Loucy (cell line): ENCODE measurements around the gene IGHMBP2.

Experiments
- H2AFZ ChIP-seq: fragments of 200-600 bp; sonication (generic); 2 replicates; pipeline ENCODE4 v1.6.0; 2016; ENCODE audit warnings: antibody characterized with exemption, mild to moderate bottlenecking, low read length, moderate library complexity
- H3F3A ChIP-seq: fragments of 200-600 bp; 2 replicates; pipeline ENCODE4 v1.6.0; 2016; ENCODE audit warnings: antibody characterized with exemption, low read depth, mild to moderate bottlenecking
- H3K27me3 ChIP-seq: fragments of 200-600 bp; sonication (generic); 2 replicates; pipeline ENCODE4 v1.6.1; 2014; ENCODE audit warnings: low read length, mild to moderate bottlenecking; ENCODE audit not compliant: insufficient read depth, poor library complexity, severe bottlenecking
- H3K36me3 ChIP-seq: fragments of 200-600 bp; sonication (generic); 2 replicates; pipeline ENCODE4 v1.6.1; 2016; ENCODE audit warnings: low read length; ENCODE audit not compliant: insufficient read depth
- H3K4me1 ChIP-seq: fragments of 200-600 bp; sonication (generic); 2 replicates; pipeline ENCODE4 v1.5.1; 2014; ENCODE audit warnings: low read length, mild to moderate bottlenecking; ENCODE audit not compliant: insufficient read depth, poor library complexity, severe bottlenecking
- H3K4me2 ChIP-seq: fragments of 200-600 bp; sonication (generic); 2 replicates; pipeline ENCODE4 v1.6.0; 2014; ENCODE audit warnings: antibody characterized with exemption, low read length, low read depth, mild to moderate bottlenecking; ENCODE audit not compliant: poor library complexity, severe bottlenecking
- H3K4me3 ChIP-seq: fragments of 200-600 bp; sonication (generic); 2 replicates; pipeline ENCODE4 v1.5.1; 2014; ENCODE audit warnings: low read length, mild to moderate bottlenecking, mixed read lengths; ENCODE audit not compliant: poor library complexity, severe bottlenecking
- H3K79me2 ChIP-seq: fragments of 200-600 bp; sonication (generic); 2 replicates; pipeline ENCODE4 v1.6.1; 2014; ENCODE audit warnings: low read length; ENCODE audit not compliant: insufficient read depth
- H3K9ac ChIP-seq: fragments of 200-600 bp; sonication (generic); 2 replicates; pipeline ENCODE4 v1.6.0; 2014; ENCODE audit warnings: mild to moderate bottlenecking, low read depth, low read length, moderate library complexity; ENCODE audit not compliant: poor library complexity, severe bottlenecking
- H3K9me2 ChIP-seq: fragments of 200-600 bp; sonication (generic); replicated peaks from 2 replicates; pipeline ENCODE4 v1.6.1; 2016; ENCODE audit warnings: low read depth, low read length, mixed read lengths
- H3K9me3 ChIP-seq: fragments of 200-600 bp; sonication (generic); 2 replicates; pipeline ENCODE4 v1.6.1; 2014; ENCODE audit warnings: mild to moderate bottlenecking, antibody characterized with exemption, low read length, low read depth; ENCODE audit not compliant: insufficient read depth
- H4K20me1 ChIP-seq: fragments of 200-600 bp; sonication (generic); 2 replicates; pipeline ENCODE4 v1.6.0; 2014; ENCODE audit warnings: antibody characterized with exemption, low read length, mild to moderate bottlenecking; ENCODE audit not compliant: insufficient read depth, poor library complexity, severe bottlenecking
- CTCF ChIP-seq: fragments of 200-600 bp; sonication (generic); conservative IDR thresholded peaks from 2 replicates; pipeline ENCODE4 v1.5.1; 2014; ENCODE audit warnings: mild to moderate bottlenecking, antibody characterized with exemption, low read length
- EZH2phosphoT487 ChIP-seq: fragments of 200-600 bp; IDR thresholded peaks from 2 replicates; pipeline ENCODE4 v1.6.1; 2018; ENCODE audit warnings: antibody characterized with exemption, mild to moderate bottlenecking, moderate library complexity, borderline replicate concordance

Gene IGHMBP2

DNA sequence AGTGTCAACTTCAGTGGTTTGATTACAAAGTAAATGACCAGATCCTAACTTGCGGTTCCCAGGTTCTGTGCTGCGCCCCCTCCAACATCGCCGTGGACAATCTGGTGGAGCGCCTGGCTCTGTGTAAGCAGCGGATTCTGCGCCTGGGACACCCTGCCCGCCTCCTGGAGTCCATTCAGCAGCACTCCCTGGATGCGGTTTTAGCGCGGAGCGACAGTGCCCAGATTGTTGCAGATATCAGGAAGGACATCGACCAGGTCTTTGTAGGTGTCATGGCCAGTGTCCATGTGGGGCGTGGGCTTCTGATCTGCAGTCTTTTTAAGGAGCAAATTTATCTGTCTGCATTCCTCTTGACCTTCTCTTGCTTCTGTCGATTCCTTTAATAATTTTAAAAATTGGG is 11.1 kb downstream of the IGHMBP2 start:
- no peak overlapping the region for H2AFZ ChIP-seq
- no peaks in the 10 kb centered on the region for H3K9me2 ChIP-seq
- H4K20me1 ChIP-seq: no peaks in the 10 kb centered on the region
- no peaks in the 10 kb centered on the region for H3F3A ChIP-seq
- H3K27me3 ChIP-seq: no peaks in the 10 kb centered on the region
- H3K4me3 ChIP-seq: no peak overlapping the region
- no peaks in the 10 kb centered on the region for H3K9me3 ChIP-seq
- H3K9ac ChIP-seq: no peak overlapping the region
- no peaks in the 10 kb centered on the region for H3K79me2 ChIP-seq
- no peaks in the 10 kb centered on the region for H3K4me1 ChIP-seq
- TF ChIP-seq CTCF (no peak), EZH2phosphoT487 (no peak)
- no peak overlapping the region for H3K4me2 ChIP-seq
- peaks cover 62% of the 10 kb centered on the region; the same call in 1 of the 2 replicates for H3K36me3 ChIP-seq

DNA sequence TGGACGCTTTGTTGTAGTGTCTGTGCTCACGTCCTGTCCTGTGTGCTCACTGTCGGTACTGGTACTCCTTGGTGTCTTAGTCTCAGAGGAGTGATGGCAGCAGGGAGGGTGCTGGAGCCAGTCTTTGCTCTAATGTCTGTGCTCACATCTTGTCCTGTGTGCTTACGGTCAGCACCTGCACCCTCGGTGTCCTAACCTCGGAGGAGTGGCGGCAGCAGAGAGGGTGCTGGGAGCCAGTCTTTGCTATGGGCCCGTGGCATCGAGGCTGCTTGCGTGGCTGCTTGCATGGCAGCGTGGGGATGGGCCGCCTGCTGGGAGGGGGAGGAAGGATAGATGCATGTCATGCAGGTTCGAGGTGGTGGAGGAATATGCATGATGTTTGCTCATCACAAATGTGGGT is 12.7 kb downstream of the IGHMBP2 start:
- Histone ChIP-seq H3F3A (no peaks in the 10 kb centered on the region), H3K4me2 (no peak overlapping the region), H3K4me3 (no peak overlapping the region), H3K9me2 (no peaks in the 10 kb centered on the region), H3K9ac (no peak overlapping the region), H3K9me3 (no peaks in the 10 kb centered on the region), H3K4me1 (no peaks in the 10 kb centered on the region), H2AFZ (no peak overlapping the region), H3K27me3 (no peaks in the 10 kb centered on the region), H4K20me1 (no peaks in the 10 kb centered on the region), H3K36me3 (peaks cover 58% of the 10 kb centered on the region; the same call in 1 of the 2 replicates), H3K79me2 (no peaks in the 10 kb centered on the region)
- TF ChIP-seq EZH2phosphoT487: no peak

- Histone ChIP-seq H3F3A (no peaks in the 10 kb centered on the region), H3K4me3 (no peak overlapping the region), H4K20me1 (no peaks in the 10 kb centered on the region), H3K36me3 (peaks cover 71% of the 10 kb centered on the region), H3K4me2 (no peak overlapping the region), H2AFZ (no peak overlapping the region), H3K9ac (no peak overlapping the region), H3K9me2 (no peaks in the 10 kb centered on the region), H3K9me3 (peaks cover 12% of the 10 kb centered on the region; the same call in 1 of the 2 replicates), H3K4me1 (no peaks in the 10 kb centered on the region), H3K27me3 (no peaks in the 10 kb centered on the region), H3K79me2 (no peaks in the 10 kb centered on the region)
- TF ChIP-seq CTCF: no peak
- no peak for TF ChIP-seq EZH2phosphoT487
Observed at GRCh38 chr11:68923614-68924013, 19.9 kb downstream of the IGHMBP2 start.
